NCI-H748 (cell line): ENCODE data around the gene NEIL1.
A peak's percentile ranks its signal among the peaks of the same experiment; 100 is the strongest.
"Not testable (repeated sequence)": the region's sequence is repeated elsewhere in the genome, so short reads cannot be mapped to it uniquely, and the experiment has no call there.

ENCODE experiments used
- DNase-seq: peaks from one replicate; lab custom pipeline; 2025; ENCODE audit not compliant: unreplicated experiment; lab: John Stamatoyannopoulos, UW

Gene NEIL1

GRCh38 chr15:75332093-75332492, 14.7 kb upstream of the NEIL1 start:
- not testable (repeated sequence) for DNase-seq

- not testable (repeated sequence) for DNase-seq
Observed at GRCh38 chr15:75333654-75334419, 13.0 kb upstream of the NEIL1 start.

- no peak for DNase-seq
Observed at GRCh38 chr15:75335313-75335704, 11.5 kb upstream of the NEIL1 start.

GRCh38 chr15:75335705-75336355, 11.0 kb upstream of the NEIL1 start, which contains the start of gene COMMD4:
COMMD4 (plus strand) TSS chr15:75336063; CDS start chr15:75336090, 27 bp downstream.
- DNase-seq: peak; percentile 96

GRCh38 chr15:75338661-75339240, 8.1 kb upstream of the NEIL1 start:
- DNase-seq: no peak

- DNase-seq: no peak
Observed at GRCh38 chr15:75339531-75340240, 7.2 kb upstream of the NEIL1 start.

GRCh38 chr15:75342221-75342620, 4.6 kb upstream of the NEIL1 start:
- DNase-seq: no peak

- not testable (repeated sequence) for DNase-seq
Observed at GRCh38 chr15:75343953-75344352, 2.9 kb upstream of the NEIL1 start.

- peak; percentile 46 for DNase-seq
Observed at GRCh38 chr15:75347222-75348033, 589 bp downstream of the NEIL1 start.

- peak; percentile 6 for DNase-seq
Observed at GRCh38 chr15:75348034-75348561, 1.3 kb downstream of the NEIL1 start.

- peak; percentile 20 for DNase-seq
Observed at GRCh38 chr15:75348562-75349350, 1.9 kb downstream of the NEIL1 start.

GRCh38 chr15:75349351-75349669, 2.5 kb downstream of the NEIL1 start:
- DNase-seq: not testable (repeated sequence)

GRCh38 chr15:75349851-75350588, 3.2 kb downstream of the NEIL1 start:
- DNase-seq: no peak

- DNase-seq: no peak
Observed at GRCh38 chr15:75350601-75351361, 3.9 kb downstream of the NEIL1 start.

GRCh38 chr15:75352186-75353080, 5.6 kb downstream of the NEIL1 start:
- no peak for DNase-seq

- no peak for DNase-seq
Observed at GRCh38 chr15:75353604-75354003, 6.8 kb downstream of the NEIL1 start.

GRCh38 chr15:75354454-75354853, 7.6 kb downstream of the NEIL1 start:
- DNase-seq: no peak
